DOHH2 (cell line): ENCODE measurements around the gene RAB3C.

ENCODE experiments used
- EZH2phosphoT487 ChIP-seq: fragments of 200-600 bp; sonication (generic); IDR thresholded peaks from 2 replicates; pipeline ENCODE4 v1.6.1; 2017; ENCODE audit warnings: borderline replicate concordance, mild to moderate bottlenecking, antibody characterized with exemption, low read length, moderate library complexity, mixed read lengths
- TF ChIP-seq, protein P1 (sequence below): fragments of 200-600 bp; sonication (generic); IDR thresholded peaks from one replicate; pipeline ENCODE4 v1.5.1; 2014; ENCODE audit warnings: antibody characterized with exemption, mild to moderate bottlenecking, low read depth, low read length; ENCODE audit not compliant: poor library complexity, severe bottlenecking

GRCh38 chr5:58699762-58700118 lies 116.9 kb downstream of the RAB3C start:
- TF ChIP-seq, protein P1, sequence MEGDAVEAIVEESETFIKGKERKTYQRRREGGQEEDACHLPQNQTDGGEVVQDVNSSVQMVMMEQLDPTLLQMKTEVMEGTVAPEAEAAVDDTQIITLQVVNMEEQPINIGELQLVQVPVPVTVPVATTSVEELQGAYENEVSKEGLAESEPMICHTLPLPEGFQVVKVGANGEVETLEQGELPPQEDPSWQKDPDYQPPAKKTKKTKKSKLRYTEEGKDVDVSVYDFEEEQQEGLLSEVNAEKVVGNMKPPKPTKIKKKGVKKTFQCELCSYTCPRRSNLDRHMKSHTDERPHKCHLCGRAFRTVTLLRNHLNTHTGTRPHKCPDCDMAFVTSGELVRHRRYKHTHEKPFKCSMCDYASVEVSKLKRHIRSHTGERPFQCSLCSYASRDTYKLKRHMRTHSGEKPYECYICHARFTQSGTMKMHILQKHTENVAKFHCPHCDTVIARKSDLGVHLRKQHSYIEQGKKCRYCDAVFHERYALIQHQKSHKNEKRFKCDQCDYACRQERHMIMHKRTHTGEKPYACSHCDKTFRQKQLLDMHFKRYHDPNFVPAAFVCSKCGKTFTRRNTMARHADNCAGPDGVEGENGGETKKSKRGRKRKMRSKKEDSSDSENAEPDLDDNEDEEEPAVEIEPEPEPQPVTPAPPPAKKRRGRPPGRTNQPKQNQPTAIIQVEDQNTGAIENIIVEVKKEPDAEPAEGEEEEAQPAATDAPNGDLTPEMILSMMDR = no peak
- TF ChIP-seq EZH2phosphoT487 = no peak
